IPS-20b (cell line): Measurements from ENCODE around the gene PPAT.
"Not testable (repeated sequence)": the region's sequence is repeated elsewhere in the genome, so short reads cannot be mapped to it uniquely, and the experiment has no call there.

Experiments
- H3K27ac ChIP-seq: one replicate; pipeline ENCODE4 v1.5.1; 2013; ENCODE audit warnings: low read length
- H3K27me3 ChIP-seq: 2 replicates; pipeline ENCODE4 v1.6.1; 2013; ENCODE audit warnings: mild to moderate bottlenecking, low read length, inconsistent platforms; ENCODE audit not compliant: insufficient read depth
- H3K36me3 ChIP-seq: 2 replicates; pipeline ENCODE4 v1.6.1; 2013; ENCODE audit warnings: low read depth, mild to moderate bottlenecking, inconsistent platforms, low read length, moderate library complexity; ENCODE audit not compliant: insufficient read depth
- H3K4me1 ChIP-seq: 2 replicates; pipeline ENCODE4 v1.6.1; 2013; ENCODE audit warnings: mild to moderate bottlenecking, control low read depth, inconsistent platforms, low read length, moderate library complexity; ENCODE audit not compliant: insufficient read depth
- H3K4me3 ChIP-seq: 2 replicates; pipeline ENCODE4 v1.5.1; 2013; ENCODE audit warnings: mild to moderate bottlenecking, low read length, inconsistent platforms
- H3K9ac ChIP-seq: 2 replicates; pipeline ENCODE4 v1.6.1; 2013; ENCODE audit warnings: low read depth, mild to moderate bottlenecking, inconsistent platforms, low read length, moderate library complexity
- H3K9me3 ChIP-seq: 2 replicates; pipeline ENCODE4 v1.6.1; 2013; ENCODE audit warnings: mild to moderate bottlenecking, low read depth, low read length, inconsistent platforms; ENCODE audit not compliant: insufficient read depth

PPAT gene

GRCh38 chr4:56374956-56375355 lies 60.5 kb downstream of the PPAT start:
- Histone ChIP-seq H3K9ac (no peak overlapping the region), H3K4me3 (no peak overlapping the region), H3K9me3 (no peaks in the 10 kb centered on the region), H3K4me1 (no peaks in the 10 kb centered on the region), H3K27ac (no peak overlapping the region), H3K27me3 (no peaks in the 10 kb centered on the region), H3K36me3 (peaks cover 25% of the 10 kb centered on the region)

GRCh38 chr4:56372774-56373173 lies 62.6 kb downstream of the PPAT start:
- Histone ChIP-seq H3K27ac (no peak overlapping the region), H3K27me3 (no peaks in the 10 kb centered on the region), H3K36me3 (peaks cover 26% of the 10 kb centered on the region), H3K9me3 (no peaks in the 10 kb centered on the region), H3K4me3 (no peak overlapping the region), H3K4me1 (no peaks in the 10 kb centered on the region), H3K9ac (no peak overlapping the region)

DNA sequence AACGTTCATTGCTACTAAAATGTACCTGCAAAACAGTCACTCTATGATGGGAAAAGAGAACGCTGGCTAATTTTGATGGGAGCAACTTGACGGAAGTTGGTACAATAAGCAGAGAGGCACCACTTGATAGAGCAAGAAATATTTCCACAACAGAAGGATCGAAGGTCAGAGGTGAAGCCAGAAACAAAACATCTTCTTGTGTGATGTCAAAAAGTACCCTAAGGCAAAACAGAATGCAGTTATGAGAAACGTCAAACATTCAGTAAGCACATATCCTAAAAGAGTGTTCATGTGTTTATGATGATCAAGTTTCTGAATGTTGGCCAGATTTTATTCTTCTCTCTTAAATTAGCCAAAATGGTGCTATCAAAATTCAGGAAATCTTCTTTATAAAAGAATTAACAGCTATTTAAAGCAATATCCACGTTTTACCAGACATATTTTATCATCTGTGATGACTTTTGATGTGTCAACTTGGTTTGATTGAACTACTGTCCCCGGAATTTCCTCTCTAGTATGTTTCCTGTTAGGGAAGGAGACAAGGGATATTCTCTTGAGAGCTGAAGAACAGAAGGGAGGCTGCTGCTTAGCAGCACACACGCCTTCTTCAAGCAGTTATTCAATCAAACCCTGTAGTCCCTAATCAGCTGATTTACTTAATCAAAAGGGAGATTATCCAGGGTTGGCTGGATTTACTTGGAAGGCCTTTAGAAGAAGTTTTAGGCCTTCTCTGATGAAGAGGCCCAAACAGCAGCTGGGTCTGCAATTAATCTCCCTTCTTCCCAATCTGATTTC lies 63.8 kb downstream of the PPAT start:
- Histone ChIP-seq H3K4me3 (no peak overlapping the region), H3K9ac (no peak overlapping the region), H3K9me3 (no peaks in the 10 kb centered on the region), H3K27me3 (no peaks in the 10 kb centered on the region), H3K36me3 (peaks cover 26% of the 10 kb centered on the region), H3K27ac (no peak overlapping the region), H3K4me1 (no peaks in the 10 kb centered on the region)

DNA sequence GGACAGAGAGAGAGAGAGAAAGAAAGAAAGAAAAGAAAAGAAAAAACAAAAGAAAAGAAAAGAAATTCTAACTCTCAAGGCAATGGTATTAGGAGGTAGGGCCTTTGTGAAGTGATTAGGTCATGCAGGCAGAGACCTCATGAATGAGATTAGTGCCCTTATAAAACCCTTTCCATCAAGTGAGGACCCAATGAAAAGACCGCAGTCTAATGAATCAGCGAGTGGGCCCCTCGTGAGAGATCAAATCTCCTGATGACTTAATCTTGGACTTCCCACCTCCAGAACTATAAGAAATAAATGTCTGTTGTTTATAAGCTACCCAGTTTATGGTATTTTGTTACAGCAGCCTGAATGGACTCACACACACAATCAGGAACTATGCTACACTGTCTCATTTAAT lies 65.0 kb downstream of the PPAT start:
- no peaks in the 10 kb centered on the region for H3K9me3 ChIP-seq
- H3K9ac ChIP-seq: no peak overlapping the region
- H3K27ac ChIP-seq: no peak overlapping the region
- H3K27me3 ChIP-seq: no peaks in the 10 kb centered on the region
- H3K4me3 ChIP-seq: no peak overlapping the region
- no peaks in the 10 kb centered on the region for H3K4me1 ChIP-seq
- peaks cover 21% of the 10 kb centered on the region for H3K36me3 ChIP-seq

DNA sequence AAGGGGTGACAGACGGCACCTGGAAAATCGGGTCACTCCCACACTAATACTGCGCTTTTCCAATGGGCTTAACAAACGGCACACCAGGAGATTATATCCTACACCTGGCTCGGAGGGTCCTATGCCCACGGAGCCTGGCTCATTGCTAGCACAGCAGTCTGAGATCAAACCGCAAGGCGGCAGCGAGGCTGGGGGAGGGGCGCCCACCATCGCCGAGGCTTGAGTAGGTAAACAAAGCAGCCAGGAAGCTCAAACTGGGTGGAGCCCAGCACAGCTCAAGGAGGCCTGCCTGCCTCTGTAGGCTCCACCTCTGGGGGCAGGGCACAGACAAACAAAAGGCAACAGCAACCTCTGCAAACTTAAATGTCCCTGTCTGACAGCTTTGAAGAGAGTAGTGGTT lies 72.4 kb downstream of the PPAT start:
- peaks cover 23% of the 10 kb centered on the region for H3K36me3 ChIP-seq
- H3K4me3 ChIP-seq, H3K27me3 ChIP-seq, H3K4me1 ChIP-seq, H3K27ac ChIP-seq, H3K9ac ChIP-seq: not testable (repeated sequence)
- peaks cover 26% of the 10 kb centered on the region for H3K9me3 ChIP-seq

- H3K4me3 ChIP-seq: no peak overlapping the region
- H3K9ac ChIP-seq: no peak overlapping the region
- H3K36me3 ChIP-seq: peaks cover 25% of the 10 kb centered on the region
- H3K4me1 ChIP-seq: no peaks in the 10 kb centered on the region
- no peaks in the 10 kb centered on the region for H3K27me3 ChIP-seq
- H3K27ac ChIP-seq: no peak overlapping the region
- peaks cover 26% of the 10 kb centered on the region for H3K9me3 ChIP-seq
These were observed 75.3 kb downstream of the PPAT start for GRCh38 chr4:56360071-56360470.

GRCh38 chr4:56356650-56357049 lies 78.8 kb downstream of the PPAT start:
- Histone ChIP-seq H3K4me3 (no peak overlapping the region), H3K36me3 (peaks cover 32% of the 10 kb centered on the region), H3K27ac (no peak overlapping the region), H3K9me3 (peaks cover 9% of the 10 kb centered on the region; the same call in 1 of the 2 replicates), H3K27me3 (no peaks in the 10 kb centered on the region), H3K4me1 (no peaks in the 10 kb centered on the region), H3K9ac (no peak overlapping the region)

- Histone ChIP-seq H3K9ac (no peak overlapping the region), H3K4me1 (no peaks in the 10 kb centered on the region), H3K9me3 (no peaks in the 10 kb centered on the region), H3K27ac (no peak overlapping the region), H3K27me3 (no peaks in the 10 kb centered on the region), H3K36me3 (peaks cover 17% of the 10 kb centered on the region), H3K4me3 (no peak overlapping the region)
These were observed 86.8 kb downstream of the PPAT start for GRCh38 chr4:56348576-56348975.

DNA sequence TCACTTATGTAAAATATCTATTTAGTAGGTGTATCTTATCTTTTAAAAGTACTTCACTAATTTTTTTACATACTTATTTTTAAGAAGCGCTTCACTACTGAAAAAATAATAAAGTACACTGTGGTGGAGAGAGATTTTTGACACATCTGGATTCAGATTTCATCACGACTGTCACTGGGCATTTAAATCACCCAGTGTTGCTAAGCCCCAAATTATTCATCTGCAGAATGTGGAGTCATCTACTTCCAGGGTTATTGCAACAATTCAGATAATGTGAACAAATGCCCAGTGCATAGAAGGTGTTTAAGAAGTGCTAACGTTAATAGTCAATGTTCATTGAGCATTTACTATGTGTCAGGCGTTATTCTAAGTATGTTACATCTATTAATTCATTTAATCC lies 90.0 kb downstream of the PPAT start:
- Histone ChIP-seq H3K9ac (no peak overlapping the region), H3K27ac (no peak overlapping the region), H3K4me1 (no peaks in the 10 kb centered on the region), H3K36me3 (peaks cover 11% of the 10 kb centered on the region), H3K4me3 (no peak overlapping the region), H3K27me3 (no peaks in the 10 kb centered on the region), H3K9me3 (no peaks in the 10 kb centered on the region)
